NCI-H748 (cell line): ENCODE results near the gene PLAA.

Experiments used
- DNase-seq: peaks from one replicate; lab custom pipeline; 2025; ENCODE audit not compliant: unreplicated experiment; lab: John Stamatoyannopoulos, UW

The PLAA gene

DNA sequence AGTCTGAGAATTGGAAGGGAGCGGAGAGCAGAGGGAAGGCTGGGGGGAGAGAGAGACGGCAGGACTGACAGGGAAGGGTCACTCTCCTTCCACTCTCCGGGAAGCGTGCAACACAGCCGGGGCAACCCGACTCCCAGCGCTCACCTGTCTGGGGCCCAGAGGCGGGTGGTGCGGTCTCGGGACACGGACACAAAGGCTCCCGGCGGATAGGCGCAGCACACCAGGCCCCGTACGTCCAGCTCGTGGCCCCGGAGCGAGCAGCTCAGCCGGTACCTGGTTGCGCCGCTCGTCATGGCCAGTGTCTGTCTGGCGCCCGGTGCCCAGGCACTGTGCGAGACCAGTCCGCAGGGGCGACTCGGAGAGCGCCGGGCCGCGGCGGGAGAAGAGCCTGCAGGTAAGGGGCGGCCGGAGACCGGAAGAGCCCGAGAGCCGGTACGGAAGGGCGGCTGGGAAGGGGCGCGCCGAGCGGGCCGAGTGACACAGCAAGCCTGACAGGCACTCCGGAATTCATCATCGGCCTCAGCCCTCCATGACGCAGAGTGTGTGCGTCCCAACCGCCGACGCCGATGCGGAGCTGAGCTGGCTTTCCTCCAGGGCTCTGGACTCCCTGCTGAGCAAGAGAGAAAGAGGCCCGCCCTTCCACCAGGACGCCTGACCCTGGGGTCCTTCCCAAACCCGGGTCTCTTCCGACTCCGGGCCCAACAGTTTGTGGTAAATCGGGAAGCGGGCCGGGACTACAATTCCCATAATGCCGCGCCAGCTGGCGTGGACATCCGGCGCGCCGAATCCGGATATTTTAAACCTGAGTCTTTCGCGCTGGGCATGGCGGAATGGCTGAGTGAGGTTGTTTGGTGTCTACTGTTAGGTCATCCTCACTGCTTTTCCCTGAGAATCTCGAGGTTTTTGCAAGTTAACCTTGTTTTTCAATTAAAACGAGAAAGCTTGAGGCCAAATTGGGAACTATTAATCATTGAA, at the start of gene PLAA:
Gene PLAA (minus strand): TSS at position 490 of the 975 bp plus-strand sequence. CDS start 197 bp downstream, at position 293.
- DNase-seq = peak; percentile 96

DNA sequence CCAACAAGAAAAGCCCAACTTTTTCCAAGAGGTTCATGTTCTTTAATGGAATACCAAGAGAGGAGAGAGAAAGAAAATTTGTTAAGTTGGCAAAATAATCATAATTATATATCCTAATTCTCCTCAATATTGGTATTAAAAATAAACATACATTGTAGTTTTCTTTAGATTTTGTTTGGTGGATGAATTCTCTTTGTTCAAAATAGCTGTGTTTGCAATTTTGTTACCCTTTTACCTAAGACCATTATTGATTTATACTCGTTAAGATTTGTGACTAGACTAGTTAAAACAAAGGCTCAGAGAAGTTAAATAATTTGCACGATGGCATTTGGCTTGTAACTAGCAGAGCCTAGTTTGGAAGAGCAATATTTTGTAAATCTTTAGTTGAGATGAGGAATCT, 48.8 kb upstream of the PLAA start:
- no peak for DNase-seq

DNA sequence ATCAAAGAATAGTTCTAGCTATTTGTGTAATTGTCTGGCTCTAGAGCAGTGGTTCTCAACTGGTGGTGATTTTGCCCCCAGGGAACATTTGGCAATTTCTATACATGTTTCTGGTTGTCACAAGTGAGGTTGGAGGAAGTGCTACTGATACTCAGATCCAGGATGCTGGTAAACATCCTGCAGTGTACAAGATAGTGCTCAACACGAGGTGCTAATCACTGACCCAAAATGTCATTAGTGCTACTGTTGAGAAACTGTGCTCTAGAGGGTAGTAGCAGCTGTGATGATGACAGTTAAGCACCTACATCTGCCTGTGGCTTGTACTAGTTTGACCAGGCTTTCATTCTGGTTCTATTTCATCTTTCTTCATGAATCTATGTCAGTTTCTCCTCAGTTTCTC, 36.3 kb upstream of the PLAA start:
- DNase-seq = no peak

- DNase-seq = peak; percentile 19
These were observed 29.0 kb upstream of the PLAA start for GRCh38 chr9:26975728-26976707.

DNA sequence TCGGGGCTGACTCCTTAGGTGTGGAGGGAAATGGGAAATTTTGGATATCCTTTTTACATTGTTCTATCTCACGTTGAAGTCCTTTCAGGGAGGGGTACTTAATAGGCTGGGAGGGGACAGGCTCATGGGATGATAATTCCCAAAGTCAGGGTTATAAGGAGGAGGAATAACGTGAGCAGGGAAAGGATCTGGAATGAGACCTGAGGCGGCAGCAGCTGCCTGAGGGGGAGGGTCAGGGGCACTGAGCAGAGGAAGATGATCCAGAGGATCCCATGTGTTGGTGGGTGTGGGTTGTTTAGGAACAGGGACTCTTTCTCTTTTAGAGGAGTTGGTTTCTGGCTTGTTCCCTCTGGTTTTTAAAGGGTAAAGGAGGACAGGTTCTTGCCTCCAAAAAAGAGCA, 27.9 kb upstream of the PLAA start:
- DNase-seq = no peak

GRCh38 chr9:26973989-26974388, 26.9 kb upstream of the PLAA start:
- DNase-seq = no peak

- no peak for DNase-seq
These were observed 24.7 kb upstream of the PLAA start for GRCh38 chr9:26971721-26972120.

DNA sequence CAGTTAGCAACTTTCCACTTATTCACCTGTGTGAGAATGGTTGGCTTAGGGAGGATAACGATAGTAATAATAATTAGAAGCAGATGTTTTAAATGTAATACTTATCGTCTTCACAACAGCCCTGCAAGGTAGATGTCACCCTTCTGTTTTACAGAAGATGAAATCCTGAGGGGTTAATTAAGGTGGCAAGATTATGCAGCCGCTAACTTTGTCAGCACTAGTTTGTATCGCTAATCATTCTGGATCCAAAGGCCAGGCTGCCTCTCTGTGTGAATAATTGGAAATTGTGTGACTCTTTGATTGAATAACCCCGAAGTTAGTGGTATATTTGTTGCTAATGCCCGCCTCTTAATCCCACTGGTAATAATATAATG, 9.8 kb upstream of the PLAA start:
- DNase-seq = peak; percentile 48

DNA sequence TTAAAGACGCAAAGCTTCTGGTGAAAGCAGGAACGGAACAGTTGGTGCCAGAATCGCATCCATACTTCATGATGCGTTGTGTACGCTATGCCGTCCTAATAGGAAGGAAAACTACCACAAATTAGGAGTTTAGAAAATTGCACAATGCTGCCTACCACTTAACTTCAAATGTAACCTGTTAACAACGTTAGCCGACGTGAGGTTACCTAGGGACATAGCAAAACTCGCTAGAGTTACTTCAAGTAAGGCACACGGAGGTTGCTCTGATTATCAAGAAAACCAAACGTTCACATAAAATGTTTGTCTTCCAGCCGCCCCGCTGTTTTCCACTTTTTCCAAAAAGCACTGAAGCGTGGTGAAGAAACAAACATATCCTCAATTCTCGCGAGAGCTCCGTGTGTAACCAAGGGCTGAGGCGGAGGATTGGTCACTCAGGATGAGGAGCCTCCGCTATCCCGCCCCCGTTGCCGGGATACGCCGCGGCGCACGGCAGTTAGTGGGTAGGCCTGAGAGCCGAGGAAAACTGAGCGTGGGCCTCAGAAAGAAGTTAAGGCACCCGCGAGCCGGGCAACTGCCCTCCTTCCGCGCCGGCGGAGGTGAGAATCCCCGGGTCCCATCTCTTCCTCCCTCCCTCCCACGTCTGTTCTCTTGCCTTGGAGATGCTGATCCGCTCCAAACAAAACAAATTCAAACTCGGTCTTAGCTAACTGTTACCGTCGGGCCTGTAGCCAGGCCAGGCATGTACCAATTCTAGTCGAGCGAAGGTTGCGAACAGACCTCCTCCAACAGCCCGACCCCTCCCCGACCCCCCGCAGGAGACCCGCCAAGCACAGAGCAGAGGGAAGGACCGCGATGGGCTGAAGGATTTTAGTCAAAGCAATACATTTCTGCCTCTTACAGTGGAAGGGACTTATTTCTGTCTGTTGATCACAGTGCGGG, 9.1 kb upstream of the PLAA start, which contains the start of gene IFT74:
Gene IFT74 (plus strand): TSS at position 492 of the 939 bp plus-strand sequence. CDS start 5,556 bp downstream, outside the sequence.
- peak; percentile 99 for DNase-seq

- DNase-seq = peak; percentile 33
These were observed 8.3 kb upstream of the PLAA start for GRCh38 chr9:26955222-26955903.

DNA sequence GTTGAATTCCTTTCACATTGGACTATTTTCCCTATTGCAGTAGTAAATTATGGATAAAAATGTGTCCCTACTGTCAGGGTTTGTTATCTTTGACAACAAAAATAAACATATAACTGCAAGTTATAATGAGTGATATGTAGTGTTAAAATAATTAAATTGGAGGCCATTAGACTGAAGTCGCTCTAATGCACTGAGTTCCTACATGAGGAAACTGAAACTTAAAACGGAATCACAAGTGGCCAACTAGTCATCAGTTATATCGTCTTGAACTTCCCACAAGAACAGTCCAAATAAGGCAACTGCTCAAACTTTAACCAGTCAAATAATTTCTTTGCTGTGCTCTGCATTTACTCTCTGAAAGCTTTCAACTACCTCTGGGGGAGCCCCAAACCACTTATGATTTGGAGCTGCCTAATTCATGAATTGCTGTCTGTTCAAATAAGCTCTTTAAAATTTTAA, 7.0 kb upstream of the PLAA start:
- DNase-seq = no peak

- DNase-seq = no peak
These were observed 4.8 kb upstream of the PLAA start for GRCh38 chr9:26951794-26952193.

DNA sequence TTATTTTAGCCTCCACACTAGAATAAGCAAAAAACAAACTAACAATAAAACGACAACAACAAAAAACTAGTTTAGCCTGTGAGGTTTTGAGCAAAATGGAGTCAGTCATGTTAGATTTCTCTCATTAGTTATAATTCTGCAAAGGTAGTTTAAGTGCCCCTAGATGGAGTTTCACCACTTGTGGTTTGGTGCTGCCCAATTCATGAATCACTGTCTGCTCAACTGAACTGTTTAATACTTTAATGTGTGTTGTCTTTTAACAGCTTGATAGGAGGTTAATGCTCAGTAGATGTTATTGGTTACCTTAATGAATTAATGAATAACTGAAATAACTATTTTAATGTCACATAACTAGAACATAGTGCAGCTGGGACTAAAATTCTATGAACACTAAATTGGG, 3.5 kb upstream of the PLAA start:
- DNase-seq = no peak

DNA sequence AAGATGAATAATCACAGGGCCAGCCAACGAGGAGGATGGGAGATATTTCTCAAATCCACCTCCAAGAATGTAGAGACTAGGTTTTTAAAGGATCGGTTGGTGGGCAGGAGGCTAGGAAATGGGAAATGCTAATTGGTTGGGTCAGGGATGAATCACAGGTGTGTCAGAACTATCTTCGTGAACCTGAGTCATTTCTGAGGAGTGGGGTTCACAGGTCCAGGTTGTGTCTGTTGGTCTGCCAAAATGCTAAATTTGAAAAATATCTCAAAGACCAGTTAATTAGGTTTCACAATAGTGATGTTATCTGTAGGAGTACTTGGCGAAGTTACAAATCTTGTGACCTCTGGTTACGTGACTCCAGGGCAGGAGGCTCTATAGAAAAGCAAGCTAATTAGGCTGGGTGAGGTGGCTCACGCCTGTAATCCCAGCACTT, 2.6 kb upstream of the PLAA start:
- DNase-seq = no peak

GRCh38 chr9:26947736-26948135, 694 bp upstream of the PLAA start:
- DNase-seq = peak; percentile 34

GRCh38 chr9:26945591-26945990, 1.5 kb downstream of the PLAA start:
- DNase-seq = no peak

DNA sequence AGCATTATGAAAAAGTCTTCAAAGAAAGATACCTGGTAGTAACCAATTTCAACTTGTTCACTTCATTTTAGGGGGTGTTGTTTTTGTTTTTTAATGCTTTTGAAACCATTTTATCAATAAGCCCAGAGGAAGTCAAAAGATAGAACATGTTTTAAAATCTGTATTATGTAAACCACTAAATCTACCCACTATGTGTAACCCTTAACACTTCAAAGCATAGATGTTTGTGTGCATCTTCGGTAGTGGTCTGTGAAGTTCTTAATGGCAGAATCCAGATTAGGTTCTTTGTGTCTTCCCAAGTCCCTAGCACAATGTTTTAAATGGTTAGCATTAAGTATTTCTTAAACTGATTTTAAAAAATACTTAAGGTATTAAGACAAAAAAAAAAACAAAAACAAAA, 6.3 kb downstream of the PLAA start:
- no peak for DNase-seq

DNA sequence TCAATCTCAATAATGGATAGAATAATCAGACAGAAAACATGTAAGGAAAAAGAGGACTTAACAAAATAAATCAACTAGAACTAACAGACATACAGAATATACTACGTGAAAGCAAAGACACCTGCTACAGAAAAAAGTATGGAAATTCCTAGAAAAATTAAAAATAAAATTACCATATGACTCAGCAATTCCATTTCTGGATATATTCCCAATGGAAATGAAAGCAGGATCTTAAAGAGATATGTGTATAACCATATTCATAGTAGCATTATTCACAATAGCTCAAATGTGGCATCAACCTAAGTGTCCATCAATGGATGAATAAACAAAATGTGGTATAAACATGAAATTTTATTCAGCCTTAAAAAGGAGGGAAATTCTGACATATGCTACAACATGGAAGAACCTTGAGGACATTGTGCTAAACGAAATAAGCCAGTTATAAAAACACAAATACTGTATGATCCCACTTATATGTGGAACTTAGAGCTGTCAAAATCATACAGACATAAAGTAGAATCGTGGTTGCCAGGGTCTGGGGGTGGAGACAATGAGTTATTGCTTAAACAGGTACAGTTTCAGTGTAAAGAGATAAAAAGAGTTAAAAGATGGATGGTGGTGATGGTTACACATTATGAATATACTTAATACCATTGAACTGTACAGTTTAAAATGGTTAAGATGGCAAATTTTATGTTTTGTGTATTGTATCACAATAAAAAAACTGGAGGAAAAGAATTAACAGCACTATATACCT, 6.9 kb downstream of the PLAA start:
- no peak for DNase-seq

DNA sequence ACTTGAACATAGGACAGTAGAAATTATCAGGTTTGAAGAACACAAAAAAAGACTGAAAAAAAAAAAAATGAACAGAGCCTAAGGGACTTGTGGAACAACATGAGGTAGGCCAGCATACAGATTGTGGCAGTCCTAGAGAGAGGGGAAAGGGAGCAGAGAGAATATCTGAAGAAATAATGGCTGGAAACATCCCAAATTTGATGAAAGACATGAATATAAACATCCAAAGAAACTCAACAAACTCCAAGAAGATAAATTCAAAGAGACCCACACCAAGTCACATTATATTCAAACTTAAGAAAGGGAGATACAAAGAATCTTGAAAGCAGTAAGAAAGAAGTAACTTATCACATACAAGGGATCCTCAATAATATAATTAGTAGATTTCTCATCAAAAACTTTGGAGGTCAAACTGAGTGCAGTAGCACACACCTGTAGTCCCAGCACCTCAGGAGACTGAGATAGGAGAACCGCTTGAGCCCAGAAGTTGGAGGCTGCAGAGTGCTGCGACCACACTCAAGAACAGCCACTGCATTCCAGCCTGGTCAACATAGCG, 9.1 kb downstream of the PLAA start:
- DNase-seq = no peak
